DMS 273 treated with DMSO at 0.1 percent for 48 hours (cell line): Measurements from ENCODE around the gene ZNF385B.

Experiments
- DNase-seq: peaks from one replicate; lab custom pipeline; 2025; lab: John Stamatoyannopoulos, UW

ZNF385B gene

DNA sequence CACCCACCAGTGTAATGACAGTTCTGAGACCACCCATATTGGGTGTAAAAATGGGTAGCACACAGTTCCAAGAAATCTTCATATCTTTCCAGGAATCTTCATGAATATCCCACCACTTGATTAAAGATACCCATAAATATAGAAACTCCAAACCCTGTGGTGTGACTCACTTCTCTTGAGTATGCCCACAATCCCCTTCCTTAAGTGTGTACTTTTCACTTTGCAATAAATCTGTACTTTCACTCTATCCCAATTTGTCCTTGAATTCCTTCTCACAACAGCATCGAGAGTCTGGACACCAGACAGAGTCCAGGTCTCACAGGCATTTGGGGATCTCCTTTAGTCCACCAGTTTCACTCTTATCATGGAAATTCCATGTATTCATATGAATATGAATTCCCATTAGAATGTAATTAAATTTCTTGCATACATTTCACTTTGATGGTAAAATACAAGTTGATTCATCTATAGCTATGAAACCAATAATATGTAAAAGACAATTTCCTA is 309.8 kb downstream of the ZNF385B start:
- no peak for DNase-seq

DNA sequence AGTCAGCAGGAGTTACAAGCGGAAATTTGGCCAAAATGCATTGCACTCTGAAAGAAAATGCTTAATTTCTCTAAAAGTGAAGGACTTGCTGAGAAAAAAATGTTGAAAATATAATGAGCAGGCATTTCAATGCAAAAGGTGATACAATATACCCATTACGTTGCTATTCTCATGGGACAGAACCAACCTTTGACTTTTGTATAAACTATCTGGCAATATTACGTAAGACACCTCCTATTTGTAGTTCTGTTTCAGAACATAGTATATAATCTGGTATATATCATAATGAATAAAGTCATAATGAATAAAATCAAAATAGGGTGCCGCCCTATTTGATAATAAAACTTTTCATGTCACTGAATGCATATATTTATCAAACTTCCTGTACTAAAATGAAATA is 310.6 kb downstream of the ZNF385B start:
- DNase-seq = no peak

DNA sequence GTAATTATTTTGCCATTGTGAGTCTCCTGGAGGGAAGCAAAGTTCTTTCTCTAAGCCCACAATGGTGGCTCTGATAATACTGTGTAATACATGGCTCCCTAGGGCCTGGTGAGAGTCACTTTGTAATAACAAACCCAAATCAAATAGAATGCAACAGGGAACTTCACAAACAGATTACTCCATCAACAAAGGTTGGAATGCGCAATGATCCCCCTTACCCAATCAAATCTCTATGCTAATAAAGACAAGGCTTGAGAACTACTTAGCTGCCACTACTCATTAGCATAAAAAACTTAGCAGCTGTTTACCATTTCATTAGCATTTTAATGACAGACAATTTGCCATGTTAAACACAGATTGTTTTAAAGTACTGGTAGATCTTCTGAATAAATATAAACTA is 311.2 kb downstream of the ZNF385B start:
- DNase-seq = no peak

DNA sequence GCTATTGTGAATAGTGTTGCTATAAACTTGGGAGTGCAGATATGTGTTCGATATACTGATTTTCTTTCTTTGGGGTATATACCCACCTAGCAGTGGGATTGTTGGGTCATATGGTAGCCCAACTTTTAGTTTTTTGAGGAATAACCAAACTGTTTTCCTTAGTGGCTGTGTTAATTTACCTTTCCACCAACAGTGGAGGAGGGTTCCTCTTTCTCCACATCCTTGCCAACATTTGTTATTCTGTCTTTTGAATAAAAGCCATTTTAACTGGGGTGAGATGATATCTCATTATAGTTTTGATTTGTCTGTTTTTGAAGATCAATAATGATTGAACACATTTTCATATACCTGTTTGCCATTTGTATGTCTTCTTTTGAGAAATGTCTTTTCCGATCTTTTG is 314.8 kb downstream of the ZNF385B start:
- DNase-seq = no peak

DNA sequence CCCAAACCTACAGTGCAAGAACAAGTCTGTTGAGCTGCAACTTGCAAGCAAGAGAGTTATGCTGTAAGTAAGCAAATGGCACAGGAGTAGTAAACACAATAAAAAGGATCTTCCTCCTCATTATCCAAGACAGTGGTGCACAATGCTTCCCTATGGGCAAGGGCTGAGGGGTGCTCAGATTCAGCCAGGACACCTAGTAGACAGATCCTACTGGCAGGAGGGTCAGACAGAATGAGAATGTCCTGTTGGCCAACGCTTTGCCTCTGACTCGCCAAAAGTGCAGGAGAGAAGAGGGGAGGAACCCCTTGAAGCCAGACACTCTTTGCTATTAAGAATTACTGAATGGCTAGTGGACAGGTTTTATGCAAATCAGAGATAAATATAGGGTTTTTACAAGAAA is 316.4 kb downstream of the ZNF385B start:
- no peak for DNase-seq

DNA sequence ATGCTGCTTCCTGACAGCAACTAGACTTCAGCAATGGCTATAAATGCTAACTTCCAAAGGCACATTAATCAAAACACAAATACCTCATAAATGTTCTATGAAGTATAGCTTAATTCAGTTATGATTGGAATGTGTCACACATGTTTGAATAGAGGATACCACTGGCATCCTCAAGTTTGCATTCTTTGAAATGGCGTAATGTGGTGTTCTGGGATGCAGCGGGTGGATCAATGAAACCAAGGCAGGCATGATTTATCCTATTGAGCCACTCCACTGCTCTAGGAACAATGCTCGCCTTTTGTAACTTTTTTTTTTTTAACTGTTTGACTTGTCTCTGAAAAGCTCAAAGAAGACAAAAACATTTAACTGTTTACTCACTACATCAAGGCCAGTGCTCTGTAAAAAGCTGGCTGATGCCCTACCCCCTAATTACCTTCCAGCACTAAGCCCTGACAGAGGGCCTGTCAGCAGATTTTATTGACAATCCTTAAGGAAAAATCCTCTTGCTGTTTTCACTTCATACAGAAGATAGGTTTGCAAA is 318.0 kb downstream of the ZNF385B start:
- DNase-seq = no peak

DNA sequence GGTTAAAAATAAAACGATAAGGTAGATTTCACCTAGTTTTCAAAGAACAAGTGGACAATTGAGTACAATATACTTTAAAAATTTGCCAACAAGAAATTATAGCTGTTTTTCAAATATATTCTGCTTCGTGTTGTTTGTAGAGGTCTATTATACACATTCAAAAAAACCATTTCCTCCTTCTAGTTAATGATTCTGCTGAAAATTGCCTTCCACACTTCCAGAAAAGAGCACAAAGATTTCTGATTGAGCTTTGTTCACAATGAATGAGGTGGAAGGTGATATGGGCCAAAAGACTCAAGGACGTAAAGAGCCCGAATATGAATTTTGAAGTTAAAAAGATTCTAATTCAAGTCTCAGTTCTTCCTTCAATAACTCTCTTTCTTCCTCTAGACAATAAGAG is 319.8 kb downstream of the ZNF385B start:
- no peak for DNase-seq

DNA sequence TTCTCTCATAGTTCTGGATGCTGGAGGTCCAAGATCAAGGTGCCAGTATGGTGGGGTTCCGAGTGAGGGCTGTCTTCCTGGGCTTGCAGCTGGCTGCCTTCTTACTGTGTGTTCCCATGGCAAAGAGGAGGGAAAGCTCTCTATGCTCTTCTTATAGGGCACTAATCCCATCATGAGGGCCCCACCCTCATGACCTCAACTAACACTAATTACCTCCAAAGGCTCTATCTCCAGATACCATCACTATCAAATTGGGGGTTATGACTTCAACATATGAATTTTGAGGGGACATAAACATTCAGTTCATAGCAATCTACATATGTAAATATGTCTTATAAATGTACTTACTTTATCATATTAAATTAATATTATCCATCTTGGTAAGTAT is 322.3 kb downstream of the ZNF385B start:
- no peak for DNase-seq

DNA sequence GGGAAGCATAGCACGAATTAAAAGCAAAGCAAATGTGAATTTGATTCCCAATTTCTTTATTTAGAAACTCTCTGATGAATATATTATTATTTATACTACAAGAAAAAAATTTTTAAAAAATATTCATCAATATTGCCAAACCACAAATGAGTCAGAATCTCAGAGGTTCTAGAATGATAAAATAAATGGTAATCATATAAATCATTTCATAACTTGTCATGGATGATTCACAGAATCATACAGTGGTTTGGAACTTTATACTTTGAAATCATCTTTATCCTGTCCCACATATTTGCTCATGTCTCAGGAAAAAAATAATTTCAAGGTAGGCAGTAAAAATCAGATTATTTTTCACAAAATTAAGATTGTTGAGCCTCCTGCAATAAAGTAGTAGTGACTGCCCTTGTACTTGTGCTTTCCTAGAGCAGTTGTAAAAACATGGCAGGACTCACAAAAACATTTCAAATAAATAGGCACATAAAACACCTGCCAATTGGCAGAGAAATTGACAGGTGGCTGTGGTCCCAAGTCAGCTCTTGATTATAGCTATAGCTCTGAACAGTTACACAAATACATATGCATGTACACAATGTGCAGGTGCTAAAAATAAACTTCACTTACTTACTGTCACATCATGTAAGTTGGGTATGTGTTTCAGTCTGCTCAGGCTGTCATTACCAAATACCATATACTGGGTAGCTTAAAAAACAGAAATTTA is 322.8 kb downstream of the ZNF385B start:
- DNase-seq = no peak

DNA sequence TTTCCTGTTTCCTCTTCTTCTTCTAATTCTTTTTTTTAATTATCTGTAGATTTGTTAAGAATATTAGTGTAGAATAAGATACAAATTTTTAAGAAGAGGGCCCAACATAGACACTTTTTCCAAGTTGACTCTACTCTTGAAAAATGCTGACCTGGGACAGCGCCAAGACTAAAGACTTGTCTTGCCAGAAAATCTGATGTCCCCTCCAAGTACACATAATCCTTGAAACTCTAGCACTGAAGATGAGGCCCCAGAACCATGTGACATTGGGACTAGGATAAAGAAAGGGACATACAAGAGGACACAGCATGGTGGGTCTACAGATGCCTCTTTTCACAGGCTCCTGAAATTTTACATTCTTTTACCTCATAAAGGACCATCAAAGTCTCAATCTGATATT is 325.2 kb downstream of the ZNF385B start:
- DNase-seq = no peak

DNA sequence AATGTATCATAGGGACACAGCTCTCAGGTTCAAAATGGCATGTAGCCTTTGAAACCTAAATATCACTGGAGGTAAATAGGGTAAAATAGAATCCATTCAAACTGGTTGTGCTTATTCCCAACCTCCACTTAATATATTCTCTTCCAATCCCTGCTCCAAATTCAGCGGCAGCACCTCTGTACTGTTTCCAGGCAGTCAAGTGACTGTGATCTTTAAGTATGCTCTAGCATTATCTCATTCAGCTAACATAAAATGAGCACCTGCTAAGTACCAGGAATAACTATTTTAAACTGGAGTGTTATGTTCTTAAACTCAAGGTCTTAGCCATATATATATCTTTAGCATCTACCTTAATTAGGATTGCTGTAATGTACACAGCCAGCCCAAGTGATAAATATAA is 327.5 kb downstream of the ZNF385B start:
- no peak for DNase-seq

DNA sequence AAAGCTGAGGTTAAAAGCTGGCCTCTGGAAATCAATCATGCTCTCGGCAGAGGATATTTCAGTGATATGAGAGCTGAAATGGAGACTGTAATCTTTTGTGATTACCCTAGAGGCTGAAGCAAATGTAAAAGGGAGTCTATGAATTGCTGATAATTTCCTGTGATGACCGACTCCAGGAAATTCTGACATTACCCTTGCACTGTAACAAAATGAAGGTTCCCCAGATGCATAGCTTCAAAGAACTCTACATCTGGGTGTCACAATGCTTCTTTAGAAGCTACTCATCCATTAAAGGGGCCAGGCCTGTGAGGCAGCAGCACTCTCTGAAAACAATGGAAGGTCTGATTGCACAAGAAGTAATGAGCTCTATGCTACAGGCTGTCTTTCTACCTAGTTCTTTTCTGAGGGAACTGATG is 328.5 kb downstream of the ZNF385B start:
- DNase-seq = no peak

DNA sequence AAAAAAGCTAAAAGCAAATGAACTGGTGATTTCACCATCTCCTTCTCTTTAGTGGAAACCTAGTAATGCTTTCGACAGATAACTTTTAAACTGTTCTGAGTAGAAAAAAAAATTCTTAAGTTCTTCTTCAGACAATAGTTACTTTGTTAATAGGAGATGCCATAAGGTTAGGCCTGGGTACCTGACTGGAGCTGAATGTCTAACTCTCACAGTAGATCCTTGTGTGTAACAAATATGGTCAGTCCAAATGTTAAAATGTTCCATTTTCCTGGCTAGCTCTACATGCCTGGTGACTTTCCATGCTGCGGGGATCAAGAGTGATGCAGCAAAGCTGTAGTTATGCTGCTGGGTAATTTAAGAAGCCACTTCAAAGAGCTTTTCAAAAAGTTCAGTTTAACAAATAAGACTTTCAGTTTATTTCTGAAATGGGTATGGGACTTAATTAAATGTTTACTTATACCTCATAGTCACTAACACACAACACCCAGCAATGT is 332.8 kb downstream of the ZNF385B start:
- no peak for DNase-seq

DNA sequence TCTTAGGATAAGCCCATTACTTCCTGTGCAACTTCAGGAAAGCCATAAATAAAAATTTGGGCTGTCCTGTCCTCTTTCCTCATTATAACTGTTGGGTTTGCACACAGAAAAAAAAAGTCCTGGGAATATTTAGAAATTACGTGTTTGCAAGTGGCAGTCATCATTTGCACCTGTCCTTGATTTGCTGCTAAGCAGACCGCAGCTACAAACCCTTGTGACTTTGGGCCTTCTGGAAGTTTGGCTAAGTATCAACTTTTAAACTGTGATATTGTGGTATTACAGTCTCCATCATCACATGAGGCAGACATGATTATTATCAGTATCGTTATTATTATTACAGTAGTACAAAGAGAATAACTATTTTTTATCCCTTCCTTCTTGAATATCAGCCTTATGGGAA is 336.1 kb downstream of the ZNF385B start:
- no peak for DNase-seq

DNA sequence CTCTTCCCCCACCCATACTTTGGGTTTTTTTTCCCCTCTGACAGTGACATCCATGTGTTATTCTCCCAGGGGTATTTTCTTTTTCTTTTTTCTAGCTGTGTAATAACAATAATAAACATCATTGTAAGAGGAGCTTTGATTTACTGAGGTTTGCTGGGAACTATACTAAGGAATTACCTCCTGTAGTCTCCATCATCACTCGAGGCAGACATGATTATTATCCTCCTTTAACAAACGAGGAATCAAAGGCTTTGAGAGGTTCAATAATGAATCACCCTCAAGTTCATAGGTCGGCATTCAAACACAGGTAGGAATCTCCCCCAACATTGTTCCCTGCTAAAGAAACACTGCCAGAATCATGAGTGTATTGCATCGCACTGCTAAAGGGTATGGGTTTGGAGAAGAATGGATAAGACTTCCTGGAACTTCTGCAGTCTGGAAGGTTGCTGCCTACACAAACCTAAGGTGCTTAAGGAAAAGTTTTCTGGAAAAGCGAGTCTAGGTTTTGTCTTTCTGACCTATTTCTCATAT is 336.5 kb downstream of the ZNF385B start:
- no peak for DNase-seq

DNA sequence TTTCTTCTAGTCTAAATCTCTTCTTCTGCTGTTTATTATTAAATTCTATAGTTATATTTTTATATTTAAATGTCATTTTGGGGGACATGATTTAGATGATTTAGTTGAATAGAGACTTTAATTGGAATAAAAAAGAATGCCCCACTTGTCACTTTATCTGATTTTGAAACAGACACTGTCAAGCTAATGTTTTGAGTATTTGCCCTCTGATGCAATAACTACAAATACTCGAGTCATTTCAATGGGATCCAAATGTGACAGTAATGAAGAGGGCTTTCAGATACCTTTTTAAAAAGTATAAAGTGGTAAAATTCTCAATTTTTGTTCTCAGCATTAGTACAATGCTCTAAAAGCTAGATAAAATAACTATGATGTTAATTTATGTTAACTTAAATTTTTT is 339.5 kb downstream of the ZNF385B start:
- no peak for DNase-seq

DNA sequence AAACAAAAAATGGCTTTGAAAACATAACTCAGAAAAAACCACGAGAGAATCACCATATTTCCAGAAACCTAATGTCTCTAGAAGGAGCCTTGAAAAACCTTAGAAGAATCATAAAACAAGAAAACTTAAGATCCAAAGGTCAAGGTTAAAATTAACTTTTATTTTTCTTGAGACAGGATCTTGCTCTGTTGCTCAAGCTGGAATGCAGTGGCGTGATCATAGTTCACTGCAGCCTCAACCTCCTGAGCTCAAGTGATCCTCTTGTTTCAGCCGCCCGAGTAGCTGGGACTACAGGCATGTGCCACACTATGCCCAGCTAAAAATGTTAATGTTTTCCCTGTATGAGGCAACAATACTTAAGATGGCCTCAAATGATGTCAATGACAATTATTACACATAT is 342.6 kb downstream of the ZNF385B start:
- DNase-seq = no peak

DNA sequence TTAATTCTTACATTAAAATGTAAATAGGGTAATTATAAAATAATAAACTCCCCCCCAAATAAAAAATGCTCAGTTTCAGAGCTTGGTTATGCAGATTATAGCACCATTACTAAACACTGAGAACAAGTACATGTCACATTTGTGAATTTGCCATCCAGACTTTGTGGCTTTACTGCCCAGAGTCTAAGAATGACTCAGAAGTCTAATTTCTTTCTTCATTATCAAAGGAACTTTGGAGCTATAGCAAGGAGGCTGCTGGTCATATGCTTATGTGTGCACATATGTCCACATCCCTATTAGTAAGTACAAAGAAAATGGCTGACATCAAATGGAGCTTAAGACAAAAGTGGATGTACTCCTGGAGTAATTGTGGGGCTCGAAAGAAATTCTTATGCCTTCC is 348.2 kb downstream of the ZNF385B start:
- no peak for DNase-seq

DNA sequence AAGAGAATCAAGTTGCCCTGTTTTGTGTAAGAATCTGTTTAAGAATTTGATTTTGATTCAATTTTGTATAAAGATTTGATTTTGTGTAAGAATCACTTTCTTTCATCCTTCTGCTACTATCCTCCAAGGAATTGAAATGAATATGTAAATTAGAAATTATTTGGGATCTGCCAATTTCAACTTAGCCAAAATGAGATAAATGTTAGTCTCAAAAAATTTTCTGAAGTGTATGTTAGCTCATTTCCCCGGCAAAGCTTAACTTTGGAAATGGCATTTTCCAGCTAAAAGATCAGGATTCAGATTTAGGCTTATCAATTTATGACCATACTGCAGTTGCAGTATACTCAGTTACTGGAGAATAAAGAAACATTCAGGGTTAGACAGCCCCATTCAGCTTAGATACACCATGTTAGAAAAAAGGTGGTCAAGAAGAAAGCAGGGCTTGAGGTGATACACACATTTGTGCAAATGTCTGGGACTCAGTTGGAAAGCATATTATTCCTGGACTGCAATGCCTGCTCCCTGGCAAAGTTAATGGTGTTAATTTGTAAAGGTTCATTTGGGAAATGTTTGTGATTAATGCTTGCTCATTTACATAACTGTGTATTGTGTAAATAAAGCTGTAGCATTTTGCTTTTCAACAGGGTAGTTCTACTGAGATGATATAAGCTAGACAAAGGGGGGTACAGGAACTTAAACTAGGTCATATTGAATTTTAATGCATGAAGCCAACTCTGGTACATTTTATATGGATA is 349.0 kb downstream of the ZNF385B start:
- no peak for DNase-seq

DNA sequence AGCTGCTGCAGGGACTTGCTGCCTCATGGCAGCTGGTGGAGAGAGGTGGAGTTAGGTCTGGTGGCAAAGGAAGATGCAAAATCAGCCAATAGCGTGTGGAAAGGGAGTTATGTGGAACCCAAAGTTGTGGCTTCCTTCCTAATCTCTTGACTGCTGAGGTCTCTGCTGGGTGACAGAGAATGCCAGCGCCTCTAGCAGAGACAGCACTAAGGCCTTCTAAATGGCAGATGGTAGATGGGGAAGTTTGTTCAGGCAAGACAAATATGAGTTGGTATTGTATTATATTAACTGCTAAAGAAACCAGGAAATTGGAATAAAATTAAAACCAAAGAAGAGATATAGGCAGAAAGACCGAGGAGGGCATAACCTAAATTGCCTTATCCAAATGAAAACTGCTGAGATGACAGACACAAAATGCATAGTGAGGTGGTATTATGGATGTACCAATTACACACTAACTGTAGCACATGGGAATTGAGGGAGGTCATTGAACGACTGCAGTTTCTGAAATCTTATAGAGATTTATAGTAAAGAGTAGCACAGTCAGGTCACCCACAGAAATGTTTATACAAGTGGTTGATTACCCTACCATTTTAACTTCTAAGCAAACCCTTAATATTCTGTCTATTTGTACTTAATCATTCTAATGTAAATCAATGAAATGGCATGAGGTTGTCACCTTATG is 350.2 kb downstream of the ZNF385B start:
- DNase-seq = no peak

DNA sequence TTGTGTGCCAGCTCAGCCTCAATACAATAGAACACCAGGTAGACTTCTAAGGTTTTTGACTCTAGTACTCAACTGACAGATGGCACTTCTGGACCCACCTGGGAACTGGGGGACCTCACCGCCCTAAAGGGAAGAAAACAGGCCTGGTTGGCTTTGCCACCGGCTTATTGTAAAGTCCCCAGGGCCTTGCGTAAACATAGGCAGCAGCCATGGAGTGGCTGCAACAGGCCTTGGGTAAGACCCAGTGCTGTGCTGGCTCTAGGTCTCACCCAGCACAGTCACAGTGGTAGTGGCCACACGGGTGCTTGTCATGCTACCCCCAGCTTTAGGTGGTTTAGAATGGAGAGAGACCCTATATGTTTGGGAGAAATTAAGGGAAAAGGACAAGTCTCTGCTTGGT is 366.1 kb downstream of the ZNF385B start:
- no peak for DNase-seq

DNA sequence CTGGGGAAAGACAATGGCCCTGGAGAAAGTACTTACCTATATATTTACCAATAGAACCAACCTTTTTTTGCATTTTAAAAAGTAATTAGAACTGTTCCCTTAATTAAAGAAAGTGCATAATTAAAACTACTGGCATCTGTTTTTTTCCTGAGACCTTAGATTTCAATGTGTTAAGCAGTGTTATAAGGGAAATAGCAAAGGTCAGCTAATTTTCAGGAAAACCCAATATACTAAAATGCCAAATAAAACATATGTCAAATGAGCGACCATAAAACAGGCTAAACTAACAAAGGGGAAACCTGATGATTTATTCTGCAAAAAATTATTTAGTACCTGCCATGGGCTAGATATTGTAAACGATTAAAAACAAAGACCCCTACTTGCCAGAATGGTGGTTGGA is 372.8 kb downstream of the ZNF385B start:
- DNase-seq = no peak
